Left lung (tissue), 10 donors: ENCODE results near the gene GCGR. TPM values are rescaled to one million over a fixed set of nuclear protein-coding genes. Genes with fewer than 3 reads are reported as not detected.

Experiments
- ATAC-seq: fragments of 200-7000 bp; cut with Tn5 transposase; one replicate; pipeline ENCODE4 v1.9.1; 2020; ENCODE audit warnings: moderate library complexity
- DNase-seq, 4 donors: peaks; one replicate each; pipeline ENCODE4 v3.0.0-alpha.2; 2013 to 2020
- H3K27ac ChIP-seq, 2 donors: fragments of 200-600 bp; sonication (generic) in 1 of 2; one replicate each; pipeline versions ENCODE4 v1.5.0 to v1.8.0; 2020 to 2021
- H3K27me3 ChIP-seq, 2 donors: fragments of 200-600 bp; sonication (generic) in 1 of 2; one replicate each; pipeline versions ENCODE4 v1.5.0 to v1.8.0; 2020 to 2021
- H3K36me3 ChIP-seq, 2 donors: fragments of 200-600 bp; sonication (generic) in 1 of 2; one replicate each; pipeline versions ENCODE4 v1.5.0 to v1.8.0; 2020 to 2021
- H3K4me1 ChIP-seq, 2 donors: fragments of 200-600 bp; one replicate each; pipeline ENCODE4 v1.8.0; 2021
- H3K4me3 ChIP-seq, 2 donors: fragments of 200-600 bp; sonication (generic) in 1 of 2; one replicate each; pipeline versions ENCODE4 v1.5.0 to v1.8.0; 2020 to 2021; ENCODE audit warnings: mild to moderate bottlenecking in 1 of 2
- H3K9me3 ChIP-seq, 2 donors: fragments of 200-600 bp; sonication (generic) in 1 of 2; one replicate each; pipeline versions ENCODE4 v1.5.0 to v1.8.0; 2020 to 2021
- CTCF ChIP-seq, 2 donors: fragments of 200-600 bp; sonication (generic) in 1 of 2; IDR thresholded peaks; one replicate each; pipeline versions ENCODE4 v1.5.0 to v1.8.0; 2021; ENCODE audit warnings: antibody characterized with exemption in 2 of 2
- intact Hi-C, 2 donors: fragments of 100-400 bp; cut with DNase I; formaldehyde crosslinking; loops; one replicate each; pipeline versions ENCODE4 v1.11.2 to v1.14.2; 2022
- polyA plus RNA-seq, 6 donors: library from polyadenylated mRNA; unstranded; fragments of 120-200 nt; gene quantifications; one replicate each; pipeline ENCODE4 v1.2.1, GENCODE V29; 2013; ENCODE audit not compliant: insufficient read length in 6 of 6
- total RNA-seq, 2 donors: library from RNA; stranded (reverse); fragmentation: NEBNext Ultra II Directional; extraction: Animal tissue kit (Norgen Biotek cat#: 25700); gene quantifications; one replicate each; pipeline ENCODE4 v1.2.1, GENCODE V29; 2021
- donor health status: DM: no; HTN: yes; CAD: no.
- donor health status: DM: no; HTN: no; CAD: no.

The GCGR gene
- total and polyA plus RNA-seq, 8 donors: 0.13 to 0.37 (median 0.26) TPM; not detected in 3

GRCh38 chr17:81843713-81844326, 39.9 kb downstream of the GCGR start:
- Histone ChIP-seq H3K4me3 (no peak overlapping the region), H3K4me1 (peaks cover 0 to 14% of the 10 kb centered on the region in 2 donors), H3K27me3 (no peaks in the 10 kb centered on the region), H3K9me3 (no peaks in the 10 kb centered on the region), H3K36me3 (peaks cover 0 to 69% of the 10 kb centered on the region in 2 donors), H3K27ac (no peak overlapping the region)
- intact Hi-C loops: no loop called here
- TF ChIP-seq CTCF (IDR thresholded peaks at IDR 0.05): no peak
- no peak for DNase-seq
- no peak for ATAC-seq

GRCh38 chr17:81844327-81844851, 40.4 kb downstream of the GCGR start:
- TF ChIP-seq CTCF (IDR thresholded peaks at IDR 0.05): no peak
- intact Hi-C loops: no loop called here
- no peaks in the 10 kb centered on the region for H3K9me3 ChIP-seq
- peaks cover 0 to 75% of the 10 kb centered on the region in 2 donors for H3K36me3 ChIP-seq
- no peak overlapping the region for H3K27ac ChIP-seq
- peaks cover 0 to 12% of the 10 kb centered on the region in 2 donors for H3K4me1 ChIP-seq
- no peaks in the 10 kb centered on the region for H3K27me3 ChIP-seq
- ATAC-seq (no peak), DNase-seq (no peak)
- no peak overlapping the region for H3K4me3 ChIP-seq

- Histone ChIP-seq H3K27me3 (no peaks in the 10 kb centered on the region), H3K4me1 (peaks cover 0 to 12% of the 10 kb centered on the region in 2 donors), H3K9me3 (no peaks in the 10 kb centered on the region), H3K36me3 (peaks cover 0 to 80% of the 10 kb centered on the region in 2 donors), H3K4me3 (no peak overlapping the region), H3K27ac (no peak overlapping the region)
- intact Hi-C loops: no loop called here
- ATAC-seq (no peak), DNase-seq (no peak)
- no peak for TF ChIP-seq CTCF (IDR thresholded peaks at IDR 0.05)
These were observed 40.9 kb downstream of the GCGR start for GRCh38 chr17:81844887-81845286.

GRCh38 chr17:81845361-81845760, 41.4 kb downstream of the GCGR start:
- ATAC-seq: no peak
- intact Hi-C loops: no loop called here
- peaks cover 0 to 84% of the 10 kb centered on the region in 2 donors for H3K36me3 ChIP-seq
- no peak for TF ChIP-seq CTCF (IDR thresholded peaks at IDR 0.05)
- H3K4me1 ChIP-seq: peaks cover 0 to 12% of the 10 kb centered on the region in 2 donors
- H3K4me3 ChIP-seq: no peak overlapping the region
- H3K9me3 ChIP-seq: no peaks in the 10 kb centered on the region
- no peak overlapping the region for H3K27ac ChIP-seq
- no peak for DNase-seq
- H3K27me3 ChIP-seq: no peaks in the 10 kb centered on the region

- DNase-seq: no peak
- no peak for ATAC-seq
- H3K36me3 ChIP-seq: peaks cover 0 to 92% of the 10 kb centered on the region in 2 donors
- H3K27me3 ChIP-seq: no peaks in the 10 kb centered on the region
- H3K27ac ChIP-seq: no peak overlapping the region
- intact Hi-C loops: no loop called here
- TF ChIP-seq CTCF (IDR thresholded peaks at IDR 0.05): no peak
- peaks cover 0 to 8% of the 10 kb centered on the region in 2 donors for H3K4me1 ChIP-seq
- no peaks in the 10 kb centered on the region for H3K9me3 ChIP-seq
- H3K4me3 ChIP-seq: no peak overlapping the region
These were observed 42.2 kb downstream of the GCGR start for GRCh38 chr17:81845881-81846742.
